C4-2B (cell line): ENCODE data around the gene TMEM229B.

Experiments used
- ZFX ChIP-seq: fragments of 450-650 bp; IDR thresholded peaks from 2 replicates; pipeline ENCODE4 v1.6.1; 2017
- TF ChIP-seq, protein P1 (sequence below): fragments of 450-650 bp; conservative IDR thresholded peaks from 2 replicates; pipeline ENCODE4 v1.5.1; 2017; ENCODE audit warnings: mild to moderate bottlenecking

DNA sequence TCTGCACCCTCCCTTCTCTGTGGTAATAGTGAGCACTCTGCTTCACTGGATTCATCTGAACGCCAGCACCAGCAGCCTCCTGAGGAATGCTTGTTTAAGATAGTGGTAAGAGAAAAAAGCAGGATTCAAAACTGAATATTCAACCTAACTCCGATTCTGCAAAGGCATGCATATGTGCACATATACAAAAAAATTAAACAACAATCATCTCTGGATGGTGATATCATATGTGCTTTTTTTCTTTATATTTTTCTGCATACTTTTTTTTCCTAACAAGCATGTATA lies 9.8 kb downstream of the TMEM229B start:
- TF ChIP-seq, protein P1, sequence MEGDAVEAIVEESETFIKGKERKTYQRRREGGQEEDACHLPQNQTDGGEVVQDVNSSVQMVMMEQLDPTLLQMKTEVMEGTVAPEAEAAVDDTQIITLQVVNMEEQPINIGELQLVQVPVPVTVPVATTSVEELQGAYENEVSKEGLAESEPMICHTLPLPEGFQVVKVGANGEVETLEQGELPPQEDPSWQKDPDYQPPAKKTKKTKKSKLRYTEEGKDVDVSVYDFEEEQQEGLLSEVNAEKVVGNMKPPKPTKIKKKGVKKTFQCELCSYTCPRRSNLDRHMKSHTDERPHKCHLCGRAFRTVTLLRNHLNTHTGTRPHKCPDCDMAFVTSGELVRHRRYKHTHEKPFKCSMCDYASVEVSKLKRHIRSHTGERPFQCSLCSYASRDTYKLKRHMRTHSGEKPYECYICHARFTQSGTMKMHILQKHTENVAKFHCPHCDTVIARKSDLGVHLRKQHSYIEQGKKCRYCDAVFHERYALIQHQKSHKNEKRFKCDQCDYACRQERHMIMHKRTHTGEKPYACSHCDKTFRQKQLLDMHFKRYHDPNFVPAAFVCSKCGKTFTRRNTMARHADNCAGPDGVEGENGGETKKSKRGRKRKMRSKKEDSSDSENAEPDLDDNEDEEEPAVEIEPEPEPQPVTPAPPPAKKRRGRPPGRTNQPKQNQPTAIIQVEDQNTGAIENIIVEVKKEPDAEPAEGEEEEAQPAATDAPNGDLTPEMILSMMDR = no peak
- no peak for TF ChIP-seq ZFX
